Activated T-helper 1 cell treated with anti-CD3 and anti-CD28 coated beads, Interleukin-2, amount 50 U/mL, for 16 hours (primary cell): ENCODE measurements around the gene RAC2.
"Not testable (repeated sequence)": the region's sequence is repeated elsewhere in the genome, so short reads cannot be mapped to it uniquely, and the experiment has no call there.

Source experiments
- DNase-seq, 2 donors: peaks; one replicate each; pipeline ENCODE4 v3.0.0-alpha.2; 2020; ENCODE audit warnings: low read depth in 1 of 2, low spot score in 1 of 2

The RAC2 gene

DNA sequence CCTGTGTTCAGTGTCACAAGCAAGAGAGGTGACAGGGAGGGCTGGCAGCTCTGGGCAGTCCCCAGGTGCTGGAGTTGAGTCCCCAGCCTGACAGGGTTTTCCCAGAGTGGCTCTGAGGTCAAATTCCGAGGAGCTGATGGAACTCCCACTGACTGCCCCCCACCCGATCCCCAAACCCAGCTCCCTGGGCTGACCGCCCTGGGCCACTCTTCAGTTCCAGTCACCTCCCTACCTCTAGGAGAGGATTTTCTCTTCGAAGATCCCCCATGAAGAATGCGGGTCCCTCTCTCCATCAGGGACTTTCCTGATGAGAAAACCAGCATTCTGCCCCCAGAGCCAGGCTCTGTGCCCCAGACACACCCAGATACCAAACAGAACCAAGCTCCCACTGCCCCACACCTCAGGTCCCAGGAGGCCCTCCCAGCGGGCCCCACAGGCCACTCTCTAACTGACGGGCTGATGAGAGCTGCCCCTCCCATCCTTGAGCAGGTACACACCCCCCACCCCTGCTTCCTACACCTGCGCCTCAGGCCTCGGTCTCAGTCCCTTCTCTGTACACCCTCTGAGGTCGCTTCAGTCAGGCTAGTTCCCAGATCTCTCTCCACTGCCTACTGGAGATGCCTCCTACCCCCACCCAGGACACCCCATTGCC, 12.1 kb upstream of the RAC2 start:
- DNase-seq: no peak

DNA sequence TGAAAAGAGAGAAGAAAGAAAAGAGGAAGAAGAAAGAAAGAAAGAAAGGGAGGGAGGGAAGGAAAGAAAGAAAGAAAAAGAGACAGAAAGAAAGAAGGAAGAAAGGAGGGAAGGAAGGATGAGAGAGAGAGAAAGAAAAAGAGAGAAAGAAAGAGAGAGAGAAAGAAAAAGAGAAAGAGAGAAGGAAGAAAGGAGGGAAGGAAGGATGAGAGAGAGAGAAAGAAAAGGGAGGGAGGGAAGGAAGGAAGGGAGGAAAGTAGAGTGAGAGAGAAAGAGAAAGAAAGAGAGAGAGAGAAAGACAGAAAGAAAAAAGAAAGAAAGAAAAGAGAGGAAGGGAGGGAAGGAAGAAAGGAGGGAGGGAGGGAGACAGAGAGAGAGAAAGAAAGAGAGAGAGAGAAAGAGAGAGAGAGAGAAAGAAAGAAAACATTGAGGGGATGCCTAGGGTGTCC, 11.5 kb upstream of the RAC2 start:
- no peak for DNase-seq

DNA sequence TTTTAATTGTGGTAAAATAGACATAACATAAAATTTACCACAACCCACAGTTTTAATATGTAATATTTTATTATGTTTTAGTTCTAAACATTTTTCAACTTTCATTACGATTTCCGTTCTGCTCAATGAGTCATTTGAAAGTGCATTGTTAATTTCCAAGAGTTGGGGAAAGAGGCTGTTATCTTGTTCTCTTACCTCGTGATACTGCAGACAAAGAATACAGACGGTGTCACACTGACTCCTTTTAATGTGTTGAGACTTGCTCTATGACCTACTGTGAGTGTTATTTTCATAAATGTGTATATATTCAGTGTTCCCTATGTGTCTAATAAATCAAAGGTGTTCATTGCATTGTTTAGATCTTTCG, 10.8 kb upstream of the RAC2 start:
- no peak for DNase-seq

DNA sequence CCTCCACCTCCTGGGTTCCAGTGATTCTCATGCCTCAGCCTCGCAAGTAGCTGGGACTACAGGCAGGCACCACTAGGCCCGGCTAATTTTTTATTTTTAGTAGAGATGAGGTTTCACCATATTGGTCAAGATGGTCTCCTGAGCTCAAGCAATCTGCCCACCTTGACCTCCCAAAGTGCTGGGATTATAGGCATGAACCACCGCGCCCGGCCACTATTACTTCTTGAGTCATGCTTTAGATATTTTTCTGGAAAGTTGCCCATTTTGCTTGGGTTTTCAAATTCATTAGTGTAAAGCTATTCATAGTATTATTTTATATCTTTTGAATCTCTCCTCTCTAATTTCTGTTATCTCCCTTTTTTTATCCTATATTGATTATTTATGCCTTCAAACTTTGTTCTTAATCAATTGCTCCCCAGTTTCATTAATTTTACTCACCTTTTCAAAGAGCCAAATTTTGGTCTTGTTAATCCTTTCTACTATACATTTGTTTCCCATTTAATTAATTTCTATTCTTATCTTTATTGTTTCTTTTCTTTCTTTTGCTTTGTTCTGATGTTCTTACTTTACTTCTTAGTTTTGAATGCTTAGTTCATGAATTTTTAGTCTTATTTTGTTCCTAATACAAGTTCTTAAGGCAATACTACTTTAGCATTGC, 10.3 kb upstream of the RAC2 start:
- no peak for DNase-seq

DNA sequence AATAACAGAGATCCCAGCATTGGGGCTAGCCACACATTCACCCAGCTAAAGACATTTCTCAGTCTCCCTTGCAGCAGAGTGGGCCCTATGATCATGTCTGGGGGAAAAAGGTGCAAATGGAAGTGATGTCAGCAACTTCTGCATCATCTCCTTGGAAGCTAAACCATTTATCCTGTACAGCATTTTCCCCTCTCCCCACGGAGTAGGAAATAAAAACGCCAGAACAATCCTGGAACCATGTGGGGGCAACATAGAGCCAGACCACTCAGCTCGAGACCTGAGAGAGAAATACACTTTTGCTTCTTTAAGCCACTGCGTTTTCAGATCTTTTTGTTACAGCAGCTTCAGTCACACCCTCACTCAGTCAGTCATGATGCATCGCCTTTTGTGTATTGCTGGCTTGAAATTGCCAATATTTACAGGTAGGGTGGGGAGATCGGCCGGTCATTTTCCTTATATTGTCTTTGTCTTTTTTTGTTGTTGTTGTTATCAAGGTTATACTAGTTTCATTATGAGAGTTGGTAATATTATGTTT, 9.1 kb upstream of the RAC2 start:
- no peak for DNase-seq

DNA sequence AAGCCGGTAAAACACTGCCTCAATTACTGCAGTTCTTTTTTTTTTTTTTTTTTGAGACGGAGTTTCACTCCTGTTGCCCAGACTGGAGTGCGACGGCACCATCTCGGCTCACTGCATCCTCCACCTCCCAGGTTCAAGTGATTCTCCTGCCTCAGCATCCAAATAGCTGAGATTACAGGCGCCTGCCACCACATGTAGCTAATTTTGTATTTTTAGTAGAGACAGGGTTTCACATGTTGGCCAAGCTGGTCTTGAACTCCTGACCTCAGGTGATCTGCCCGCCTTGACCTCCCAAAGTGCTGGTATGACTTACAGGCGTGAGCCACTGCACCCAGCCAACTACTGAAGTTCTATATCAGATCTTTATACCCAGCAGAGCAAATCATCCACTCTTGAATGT, 7.8 kb upstream of the RAC2 start:
- DNase-seq: not testable (repeated sequence)

DNA sequence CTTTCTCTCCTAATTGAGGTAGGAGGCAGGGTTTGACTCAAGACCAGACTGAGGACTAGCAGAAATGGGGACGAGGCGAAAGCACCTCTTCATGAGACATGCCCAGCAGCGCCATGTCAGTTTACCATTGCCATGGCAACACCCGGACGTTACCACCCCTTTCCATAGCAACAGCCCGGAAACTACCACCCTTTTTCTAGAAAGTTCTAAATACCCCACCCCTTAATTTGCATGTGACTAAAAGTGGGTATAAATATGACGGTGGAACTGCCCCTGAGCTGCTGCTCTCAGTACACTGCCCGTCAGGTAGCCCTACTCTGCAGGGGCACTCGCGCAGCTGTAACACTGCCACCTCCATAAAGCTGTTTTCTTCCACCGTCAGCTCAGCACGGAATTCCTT, 5.9 kb upstream of the RAC2 start:
- no peak for DNase-seq

DNA sequence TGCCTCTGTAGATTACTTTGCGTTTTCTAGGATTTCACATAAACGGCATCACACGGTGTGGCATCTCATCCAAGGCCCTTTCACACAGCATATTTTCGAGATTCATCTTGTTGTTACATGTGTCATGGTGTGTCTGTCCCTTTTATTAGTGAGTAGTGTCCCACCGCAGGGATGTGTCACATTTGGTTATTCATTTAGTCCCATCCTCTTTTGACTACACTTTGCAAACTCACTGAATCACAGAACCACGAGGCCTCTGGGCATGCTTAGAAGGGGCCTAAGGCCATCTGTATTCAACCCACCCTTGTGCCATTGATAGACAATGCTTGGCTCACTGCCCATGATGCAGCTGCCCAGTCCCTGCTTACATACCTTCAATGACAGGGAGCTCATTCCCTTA, 4.2 kb upstream of the RAC2 start:
- no peak for DNase-seq

DNA sequence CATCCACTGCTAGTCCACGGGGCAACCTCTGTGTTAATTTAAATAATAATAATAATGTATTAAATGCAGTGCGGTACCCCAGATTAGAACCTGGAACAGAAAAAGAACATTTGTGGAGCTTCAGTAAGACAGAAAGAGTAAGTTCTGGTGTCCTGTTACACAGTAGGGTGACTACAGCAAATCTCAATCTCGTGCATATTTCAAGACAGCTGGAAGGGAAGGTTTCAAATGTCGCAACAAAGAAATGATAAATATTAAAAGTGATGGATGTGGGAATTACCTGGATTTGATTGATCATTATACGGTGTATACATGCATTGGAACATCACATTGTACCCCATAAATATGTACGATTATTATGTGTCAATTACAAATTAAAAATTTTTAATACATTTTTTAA, 1.7 kb upstream of the RAC2 start:
- no peak for DNase-seq

DNA sequence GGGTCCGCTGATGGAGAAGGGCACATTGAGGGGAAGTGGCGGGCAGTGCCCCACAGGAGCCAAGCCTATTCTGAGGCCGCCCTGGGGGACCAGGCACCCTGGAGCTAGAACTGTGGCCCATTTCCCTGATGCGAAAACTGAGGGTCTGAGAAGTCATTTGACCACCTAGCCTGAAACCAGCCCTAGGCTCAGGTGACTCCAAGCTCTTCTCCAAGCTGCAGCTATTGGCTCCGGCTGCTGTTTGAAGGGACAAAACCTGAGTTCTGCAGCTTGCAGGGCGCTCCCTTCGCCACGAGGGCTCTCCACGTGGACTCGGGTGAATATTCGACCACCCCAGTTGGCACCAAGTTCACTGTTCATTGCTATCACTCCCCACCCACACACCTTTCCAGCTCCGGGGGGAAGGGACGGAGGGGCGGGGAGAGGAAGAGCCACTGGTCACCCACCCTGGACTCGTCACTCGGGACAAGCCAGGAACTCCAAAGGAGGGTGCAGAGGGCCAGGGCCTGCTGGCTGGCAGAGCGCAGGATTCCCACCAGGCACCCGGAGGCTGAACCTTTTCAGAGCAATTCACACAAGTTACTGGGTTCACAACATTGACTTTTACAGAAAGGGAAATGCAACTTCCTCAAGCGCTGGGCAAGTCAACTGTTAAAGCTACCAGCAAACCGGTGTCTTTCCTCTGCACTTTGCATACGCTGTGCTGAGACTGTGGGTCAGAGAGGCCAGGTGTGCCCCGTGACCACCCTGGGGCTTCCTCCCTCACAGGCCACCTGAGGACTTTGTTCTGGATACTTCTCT, 1.1 kb upstream of the RAC2 start:
- DNase-seq: no peak

DNA sequence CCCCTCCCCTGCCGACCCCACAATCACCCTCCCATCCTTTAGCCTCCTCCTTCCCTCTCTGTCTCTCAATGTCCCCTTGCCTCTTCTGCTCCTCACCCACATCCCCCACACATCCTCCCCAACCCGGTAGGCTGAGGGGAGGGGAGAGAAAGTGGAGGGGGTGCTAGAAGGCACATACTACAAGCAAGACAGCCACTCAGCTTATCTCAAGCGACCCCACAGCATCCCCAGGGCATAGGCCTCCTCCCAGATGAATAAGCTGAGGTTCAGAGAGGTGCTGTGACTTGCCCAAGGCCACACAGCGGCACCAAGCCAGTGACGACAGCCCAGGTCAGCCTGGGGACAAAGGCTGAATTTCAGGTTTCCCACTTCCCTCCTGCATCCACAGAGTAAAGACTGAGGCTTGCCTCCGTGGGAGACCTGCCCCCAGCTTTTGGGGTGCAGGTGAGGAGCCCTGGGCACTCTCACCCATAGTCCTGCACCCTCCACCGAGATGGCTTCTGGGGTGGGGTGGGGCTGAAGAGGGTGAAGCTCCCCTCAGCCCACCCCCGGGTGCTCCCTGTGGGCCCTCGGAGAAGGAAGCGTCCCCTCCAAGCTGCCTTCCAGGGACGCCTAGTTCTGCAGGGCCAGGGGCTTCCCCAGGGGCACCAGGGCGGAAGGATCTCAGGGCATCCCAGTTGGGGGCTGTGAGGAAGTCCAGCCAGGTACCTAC, 511 bp downstream of the RAC2 start:
- no peak for DNase-seq

DNA sequence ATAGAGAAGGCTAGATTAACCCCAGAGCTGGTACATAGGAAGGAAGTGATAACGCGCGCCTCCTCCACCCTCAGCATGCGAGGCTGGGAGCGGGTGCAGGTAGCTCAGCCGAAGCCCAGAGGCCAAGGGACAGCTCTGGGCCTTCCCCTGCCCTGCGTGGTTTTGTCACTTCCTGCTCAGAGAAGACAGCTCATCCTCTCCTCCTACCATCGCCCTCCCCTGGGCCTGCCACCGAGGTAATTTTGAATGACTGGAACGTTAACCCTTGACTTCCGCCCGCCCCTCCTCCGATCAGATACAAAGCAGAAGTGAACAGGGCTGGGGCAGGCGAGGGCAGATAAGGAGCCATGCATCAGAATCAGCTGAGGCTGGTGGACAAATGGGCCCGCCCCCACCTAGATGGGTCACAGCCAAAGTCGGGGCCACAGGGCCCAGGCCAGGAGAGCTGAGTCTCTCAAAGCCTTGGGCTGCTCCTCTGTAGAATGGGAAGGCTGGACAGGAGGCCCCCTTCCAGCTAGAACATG, 1.6 kb downstream of the RAC2 start:
- DNase-seq: peak; percentile 65 to 84

DNA sequence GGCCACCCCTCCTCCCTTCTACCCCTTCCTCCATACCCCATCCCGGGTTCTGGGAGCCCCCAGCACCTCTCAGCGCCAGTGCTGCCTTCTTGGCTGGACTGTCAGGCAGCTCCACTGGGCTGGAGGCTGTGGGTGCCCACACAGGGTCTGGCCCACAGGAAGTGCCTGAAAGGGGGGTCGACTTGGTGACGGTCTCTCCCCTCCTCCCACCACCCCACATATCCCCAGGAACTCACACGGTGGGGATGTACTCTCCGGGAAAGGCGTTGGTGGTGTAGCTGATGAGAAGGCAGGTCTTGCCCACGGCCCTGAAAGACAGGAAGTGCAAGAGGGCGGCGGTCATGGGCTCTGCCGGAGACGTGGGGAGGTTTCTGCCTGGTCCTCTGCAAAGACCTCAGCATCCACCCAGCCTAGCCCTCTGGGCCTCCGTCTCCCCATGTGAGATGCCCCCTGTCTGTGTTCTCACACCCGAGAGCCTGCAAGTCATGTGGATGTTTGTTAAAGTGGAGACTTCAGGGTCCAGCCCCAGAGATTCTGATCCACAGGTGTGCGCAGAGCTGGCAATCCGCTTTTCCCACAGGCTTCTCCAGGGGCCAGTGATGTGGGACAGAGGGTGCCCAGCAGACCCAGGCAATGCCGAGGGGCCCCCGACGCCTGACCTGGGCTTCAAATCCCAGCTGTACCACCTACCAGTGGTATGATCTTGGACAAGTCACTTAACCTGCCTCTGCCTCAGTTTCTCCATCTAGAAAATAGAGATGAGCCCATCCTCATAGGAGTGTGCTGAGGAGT, 2.5 kb downstream of the RAC2 start:
- no peak for DNase-seq

DNA sequence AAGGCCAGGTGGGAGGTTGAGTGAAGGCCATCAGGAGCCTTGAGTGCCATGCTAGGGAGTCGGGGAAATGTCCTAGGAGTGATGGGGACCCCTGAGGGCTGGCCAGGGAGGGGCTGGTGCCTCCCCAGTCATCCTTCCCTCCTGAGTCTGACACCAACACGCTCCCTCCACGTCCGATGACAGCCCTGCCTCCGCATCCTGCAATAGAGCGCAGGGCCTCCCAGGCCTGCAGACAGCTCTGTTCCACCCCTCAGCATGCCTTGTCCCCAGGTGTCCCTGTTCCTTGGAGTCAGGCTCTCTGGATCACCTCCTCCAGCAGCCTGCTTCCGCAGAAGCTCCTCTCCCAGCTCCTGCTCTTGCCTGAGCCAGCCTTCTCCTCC, 3.1 kb downstream of the RAC2 start:
- DNase-seq: no peak

DNA sequence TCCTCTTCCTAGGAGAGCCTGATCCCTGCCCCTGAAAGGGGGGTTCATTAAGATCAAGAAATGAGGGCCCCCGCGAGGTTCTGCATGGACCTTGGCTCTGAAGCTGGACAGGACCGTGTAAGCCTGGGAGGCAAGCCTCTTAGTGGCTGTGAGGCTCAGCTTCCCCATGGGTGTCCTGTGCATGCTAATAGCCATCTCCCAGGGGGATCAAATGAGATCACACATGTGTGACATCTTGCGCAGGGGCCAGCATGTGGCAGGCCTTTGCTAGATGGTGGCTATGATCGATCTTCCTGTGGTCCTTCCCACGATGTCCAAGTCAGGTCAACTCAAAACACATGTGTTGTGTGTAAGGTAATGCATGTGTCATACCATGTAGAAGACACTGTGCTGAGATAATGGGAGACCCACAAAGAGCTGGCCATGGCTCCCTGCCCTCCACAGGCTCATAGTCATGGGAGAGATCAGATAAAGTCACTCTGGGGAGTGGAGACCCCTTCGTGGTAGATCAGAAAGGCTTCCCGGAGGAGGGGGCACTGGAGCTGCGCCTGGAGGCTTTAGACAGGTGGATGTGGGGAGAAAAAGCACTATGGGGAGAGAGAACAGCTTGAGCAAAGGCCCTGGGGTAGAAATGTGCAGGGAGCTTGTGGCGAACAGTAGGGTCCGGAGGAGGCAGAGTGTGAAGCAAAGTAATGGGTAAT, 3.7 kb downstream of the RAC2 start:
- no peak for DNase-seq

DNA sequence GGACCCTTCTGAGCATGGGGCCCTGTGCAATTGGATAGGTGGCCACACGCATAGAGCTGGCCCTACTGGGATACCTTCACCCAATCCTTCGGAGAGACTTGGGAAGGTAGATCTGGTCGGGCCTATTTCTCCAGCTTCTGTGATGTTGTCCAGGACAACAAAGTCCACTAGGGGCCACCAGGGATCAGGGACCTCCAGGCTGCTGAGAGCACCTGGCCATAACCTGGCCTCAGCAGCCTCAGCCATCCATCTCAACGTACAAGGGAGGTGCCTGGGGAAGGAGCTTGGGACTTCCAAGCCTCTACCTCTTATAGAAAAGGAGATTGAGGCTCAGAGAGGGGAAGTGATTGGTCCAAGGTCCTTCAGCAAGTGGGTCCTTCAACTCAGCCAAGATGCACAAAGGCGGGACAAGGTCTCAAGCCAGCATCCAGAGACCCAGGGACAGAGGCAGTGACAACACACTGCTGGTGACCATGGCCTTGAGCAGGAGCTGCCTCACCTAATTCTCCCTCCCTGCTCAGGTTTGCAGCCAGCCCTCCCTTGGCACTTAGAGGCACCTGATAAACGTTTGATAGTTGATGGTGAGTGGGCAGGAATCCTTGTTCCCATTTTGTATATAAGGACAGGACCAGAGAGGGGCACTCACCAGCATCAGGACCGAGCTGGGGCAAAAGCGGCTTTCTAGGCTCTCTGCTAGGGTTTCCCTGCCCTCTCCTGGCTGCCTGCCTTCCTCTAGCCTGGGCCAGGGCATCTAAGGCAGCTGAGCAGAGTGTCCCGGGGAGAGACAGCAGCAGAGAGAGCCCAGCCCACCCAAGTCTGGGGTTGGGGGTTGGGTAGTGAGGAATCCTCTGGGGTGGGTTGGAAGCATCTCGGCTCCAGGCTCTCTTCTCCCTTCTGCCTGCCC, 4.5 kb downstream of the RAC2 start:
- no peak for DNase-seq

DNA sequence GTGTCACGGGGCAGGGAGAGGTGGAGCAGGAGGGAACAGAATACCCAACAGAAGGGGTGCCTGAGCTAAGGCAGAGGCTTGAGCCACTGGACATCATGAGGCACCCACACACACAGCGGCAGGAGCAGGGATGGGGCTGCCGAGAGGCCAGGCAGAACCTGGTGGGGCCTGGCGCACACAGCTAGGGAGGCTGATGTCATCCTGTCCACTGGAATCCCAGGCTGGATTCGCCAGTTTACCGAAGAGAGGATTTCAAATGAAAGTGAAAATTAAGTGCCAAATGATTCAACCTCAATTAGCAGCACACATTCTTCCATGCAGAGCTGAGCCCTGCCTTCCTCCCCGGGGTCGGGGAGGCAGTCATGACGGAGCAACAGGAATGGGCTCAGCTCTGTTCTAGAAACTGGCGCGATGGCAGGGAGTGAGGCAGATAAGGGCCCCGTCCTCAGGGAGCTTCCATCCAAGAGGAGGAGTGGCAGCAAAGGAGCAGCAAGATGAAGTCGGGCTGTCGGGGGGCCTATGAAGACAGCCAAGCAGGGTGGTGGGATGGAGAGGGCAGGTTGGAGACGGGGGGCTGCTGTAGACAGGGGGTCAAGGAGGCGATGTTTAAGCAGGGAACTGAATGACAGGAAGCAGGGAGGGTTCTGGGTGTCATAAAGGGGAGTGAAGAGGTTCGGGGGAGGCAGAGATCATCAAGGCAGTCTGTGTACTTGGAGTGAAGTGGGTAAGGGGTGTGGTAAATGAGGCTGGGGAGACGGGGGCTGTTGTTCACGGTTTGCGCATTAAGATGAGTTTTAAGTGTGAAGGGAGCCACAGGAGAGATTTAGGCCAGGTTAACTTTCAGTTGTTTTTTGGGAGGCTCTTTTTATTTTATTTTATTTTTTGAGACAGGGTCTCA, 6.4 kb downstream of the RAC2 start:
- DNase-seq: no peak
